Heart left ventricle (tissue), 16 donors: ENCODE data around the gene TRPV4. TPM values are rescaled to one million over a fixed set of nuclear protein-coding genes. Genes with fewer than 3 reads are reported as not detected.

ENCODE experiments used
- ATAC-seq, 4 donors: fragments of 200-7000 bp; cut with Tn5 transposase; one replicate each; pipeline ENCODE4 v1.9.1; 2020 to 2022; ENCODE audit warnings: moderate library complexity in 4 of 4, mild to moderate bottlenecking in 3 of 4, moderate number of reproducible peaks in 1 of 4
- DNase-seq, 5 donors: peaks; one replicate each; pipeline ENCODE4 v3.0.0-alpha.2; 2020
- H3K27ac ChIP-seq, 12 donors: fragments of 200-600 bp; sonication (generic) in 4 of 12; one replicate each; pipeline versions ENCODE4 v1.5.0 to v1.8.0; 2016 to 2022; ENCODE audit warnings: mild to moderate bottlenecking in 2 of 12
- H3K27me3 ChIP-seq, 9 donors: fragments of 200-600 bp; sonication (generic) in 2 of 9; one replicate each; pipeline versions ENCODE4 v1.5.1 to v1.8.0; 2016 to 2022; ENCODE audit warnings: mild to moderate bottlenecking in 3 of 9
- H3K36me3 ChIP-seq, 9 donors: fragments of 200-600 bp; sonication (generic) in 2 of 9; one replicate each; pipeline versions ENCODE4 v1.5.0 to v1.8.0; 2018 to 2022; ENCODE audit warnings: mild to moderate bottlenecking in 2 of 9
- H3K4me1 ChIP-seq, 12 donors: fragments of 200-600 bp; sonication (generic) in 4 of 12; one replicate each; pipeline versions ENCODE4 v1.5.0 to v1.8.0; 2016 to 2022; ENCODE audit warnings: mild to moderate bottlenecking in 3 of 12
- H3K4me3 ChIP-seq, 12 donors: fragments of 200-600 bp; sonication (generic) in 4 of 12; one replicate each; pipeline versions ENCODE4 v1.5.0 to v1.8.0; 2017 to 2022; ENCODE audit warnings: mild to moderate bottlenecking in 9 of 12, moderate library complexity in 4 of 12
- H3K9me3 ChIP-seq, 12 donors: fragments of 200-600 bp; sonication (generic) in 4 of 12; one replicate each; pipeline versions ENCODE4 v1.5.0 to v1.8.0; 2016 to 2022; ENCODE audit warnings: mild to moderate bottlenecking in 1 of 12
- CTCF ChIP-seq, 12 donors: fragments of 200-600 bp; sonication (generic) in 4 of 12; IDR thresholded peaks; one replicate each; pipeline versions ENCODE4 v1.5.0 to v1.8.0; 2018 to 2022; ENCODE audit warnings: antibody characterized with exemption in 12 of 12, mild to moderate bottlenecking in 5 of 12
- POLR2A ChIP-seq, 2 donors: fragments of 450-650 bp; IDR thresholded peaks; one replicate each; pipeline ENCODE4 v1.6.1; 2017; ENCODE audit warnings: antibody characterized with exemption in 2 of 2, mild to moderate bottlenecking in 2 of 2, moderate library complexity in 2 of 2
- WGBS, 4 donors: extraction: QIAGEN DNeasy Blood & Tissue Kit in 2 of 4; methylation state at CpG; one replicate each; pipeline versions ENCODE4 v1.1.5 to v1.1.7; 2013 to 2018; 5-methylcytosine and 5-hydroxymethylcytosine counted together
- intact Hi-C, 10 donors: fragments of 100-400 bp; cut with DNase I; formaldehyde crosslinking; loops; one replicate each; pipeline versions ENCODE4 v1.11.1 to v1.14.2; 2022
- polyA plus RNA-seq, 2 donors: library from polyadenylated mRNA; stranded (reverse); fragments of 200-250 nt; gene quantifications; one replicate each; pipeline ENCODE4 v1.2.3, GENCODE V29; 2013
- total RNA-seq, 9 donors: library from RNA; depleted of rRNA in 2 of 9; stranded (reverse); fragments of >200 nt in 2 of 9; fragmentation: NEBNext Ultra II Directional in 3 of 9; extraction: Animal tissue kit (Norgen Biotek cat#: 25700) in 3 of 9; gene quantifications; one replicate each; pipeline versions ENCODE4 v1.1.0 to v1.2.4, GENCODE V29; 2016 to 2023
- donor health status: ischemic (EF 13 %, LVEDD 7.1; RV severe dilation, severe dysfunction).
- donor health status: healthy with polysubstance abuse.
- donor health status: DM: no; HTN: yes; CAD: no.
- donor health status: DM: no; HTN: no; CAD: no.
- donor health status: ischemic (EF 25% LVEDD 6.9; RV normal size, moderate dysfunction).
- donor health status: ischemic (EF 25% LVEDD 5.7; RV mildly dilated, moderate dysfunction).
- donor health status: healthy.
- donor health status: DM: yes; HTN: yes; CAD: no.
- donor health status: ischemic (EF 35%, LVEDD 5.7; RV mildly dilated, moderate dysfunction).
- donor health status: nonischemic (EF 11% LVEDD 7.7; RV severe dilation, severe dysfunction).
- donor health status: DM: yes; HTN: yes; CAD: no.
- donor health status: PGD.
- donor health status: ischemic (EF 29% LVEDD 5.4; RV normal size, mild dysfunction).
- donor health status: nonischemic (EF 23%, LVEDD 6.1; RV moderate dilation, normal function).

Gene TRPV4
- total and polyA plus RNA-seq, 11 donors, result 0.17 to 3.9 (median 0.30) TPM; not detected in 1

GRCh38 chr12:109844091-109844490 is 10.9 kb upstream of the TRPV4 start:
- Histone ChIP-seq H3K9me3 (no peaks in the 10 kb centered on the region), H3K27ac (no peak overlapping the region), H3K27me3 (peaks cover 0 to 3% (median 0%) of the 10 kb centered on the region in 9 donors), H3K4me3 (no peak overlapping the region), H3K36me3 (no peaks in the 10 kb centered on the region), H3K4me1 (peaks cover 0 to 24% (median 0%) of the 10 kb centered on the region in 12 donors)
- intact Hi-C loops, result loop anchor here in 7 of 10 donors (2.0 to 5.0 kb wide), 3 partner anchors 37 to 247 kb away; no protein-coding TSS in a partner anchor
- ATAC-seq (no peak), DNase-seq (no peak)
- 86 to 90% (median 88%) methylated on average over 5 of the region's 5 CpGs for WGBS, 4 donors
- TF ChIP-seq POLR2A (IDR thresholded peaks at IDR 0.05) (no peak), CTCF (IDR thresholded peaks at IDR 0.05) (no peak)

- TF ChIP-seq CTCF (IDR thresholded peaks at IDR 0.05), result no peak
- no peak for TF ChIP-seq POLR2A (IDR thresholded peaks at IDR 0.05)
- DNase-seq (no peak), ATAC-seq (no peak)
- no peak overlapping the region for H3K4me3 ChIP-seq
- H3K27me3 ChIP-seq, result peaks cover 0 to 3% (median 0%) of the 10 kb centered on the region in 9 donors
- peaks cover 0 to 16% (median 0%) of the 10 kb centered on the region in 12 donors for H3K4me1 ChIP-seq
- H3K27ac ChIP-seq, result no peak overlapping the region
- H3K36me3 ChIP-seq, result no peaks in the 10 kb centered on the region
- intact Hi-C loops, result loop anchor here in 1 of 10 donors (5.0 kb wide), 2 partner anchors 35 to 245 kb away; no protein-coding TSS in a partner anchor
- no peaks in the 10 kb centered on the region for H3K9me3 ChIP-seq
- WGBS, 4 donors, result 81 to 91% (median 86%) methylated on average over 5 of the region's 5 CpGs
These were observed 8.8 kb upstream of the TRPV4 start for GRCh38 chr12:109842021-109842420.

DNA sequence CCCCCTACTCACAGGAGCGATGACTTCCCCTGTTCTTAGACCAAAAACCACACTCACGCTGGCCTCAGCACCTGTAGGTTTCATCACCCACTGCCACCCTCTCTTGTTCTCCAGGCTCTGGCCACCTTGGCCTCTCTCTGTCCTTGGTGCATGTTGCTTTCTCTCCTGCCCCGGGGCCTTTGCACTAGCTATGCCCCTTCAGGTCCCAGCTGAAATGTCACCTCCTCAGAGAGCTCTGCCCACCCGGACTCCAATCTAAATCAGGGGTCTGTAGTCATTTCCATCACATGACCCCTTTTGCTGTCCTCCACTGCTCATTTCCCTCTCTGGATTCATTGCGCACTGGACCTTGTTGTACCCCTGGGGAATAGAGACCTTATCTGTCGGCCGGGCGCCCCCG is 8.2 kb upstream of the TRPV4 start:
- intact Hi-C loops, result loop anchor here in 1 of 10 donors (5.0 kb wide), 2 partner anchors 34 to 244 kb away; no protein-coding TSS in a partner anchor
- WGBS, 4 donors, result 80 to 84% (median 83%) methylated on average over 9 of the region's 9 CpGs
- no peaks in the 10 kb centered on the region for H3K9me3 ChIP-seq
- peaks cover 0 to 3% (median 0%) of the 10 kb centered on the region in 9 donors for H3K27me3 ChIP-seq
- H3K4me1 ChIP-seq, result peaks cover 0 to 11% (median 0%) of the 10 kb centered on the region in 12 donors
- H3K4me3 ChIP-seq, result no peak overlapping the region
- DNase-seq (peak in 1 of 5 donors; percentile 44), ATAC-seq (no peak)
- no peaks in the 10 kb centered on the region for H3K36me3 ChIP-seq
- no peak for TF ChIP-seq CTCF (IDR thresholded peaks at IDR 0.05)
- H3K27ac ChIP-seq, result no peak overlapping the region

- Histone ChIP-seq H3K4me1 (peaks cover 0 to 7% (median 0%) of the 10 kb centered on the region in 12 donors), H3K4me3 (no peak overlapping the region), H3K36me3 (no peaks in the 10 kb centered on the region), H3K27me3 (peaks cover 0 to 3% (median 0%) of the 10 kb centered on the region in 9 donors), H3K27ac (no peak overlapping the region), H3K9me3 (no peaks in the 10 kb centered on the region)
- no peak for TF ChIP-seq CTCF (IDR thresholded peaks at IDR 0.05)
- 63 to 85% (median 71%) methylated on average over 6 to 7 of the region's 7 CpGs for WGBS, 4 donors
- DNase-seq, result peak in 1 of 5 donors; percentile 32
- intact Hi-C loops, result loop anchor here in 1 of 10 donors (5.0 kb wide), 2 partner anchors 33 to 243 kb away; no protein-coding TSS in a partner anchor
- no peak for ATAC-seq
These were observed 7.3 kb upstream of the TRPV4 start for GRCh38 chr12:109840305-109841074.
